SK-N-SH treated with all-trans-retinoic acid at 6 μM for 48 hours (cell line): ENCODE measurements around the gene RASSF1.

Experiments used
- ATAC-seq: fragments of 200-7000 bp; cut with Tn5 transposase; 3 replicates; pipeline ENCODE4 v1.9.1; 2020; ENCODE audit warnings: mild to moderate bottlenecking, moderate library complexity
- BACH2 ChIP-seq: fragments of 250-450 bp; sonication (Bioruptor Pico); IDR thresholded peaks from 2 replicates; pipeline ENCODE4 v1.9.0; 2021; ENCODE audit warnings: mild to moderate bottlenecking, borderline replicate concordance
- CSDC2 ChIP-seq: fragments of 250-450 bp; sonication (Bioruptor Pico); IDR thresholded peaks from 2 replicates; pipeline ENCODE4 v1.5.0; 2020; ENCODE audit warnings: mild to moderate bottlenecking, moderate library complexity
- CSRNP3 ChIP-seq: fragments of 250-450 bp; sonication (Bioruptor Pico); IDR thresholded peaks from 2 replicates; pipeline ENCODE4 v1.5.1; 2021; ENCODE audit warnings: mild to moderate bottlenecking, moderate library complexity
- ISL1 ChIP-seq: fragments of 250-450 bp; sonication (Bioruptor Pico); IDR thresholded peaks from 2 replicates; pipeline ENCODE4 v2.1.2; 2022; ENCODE audit warnings: mild to moderate bottlenecking, moderate library complexity
- OSR1 ChIP-seq: fragments of 250-450 bp; sonication (Bioruptor Pico); IDR thresholded peaks from 2 replicates; pipeline ENCODE4 v1.8.0; 2022; ENCODE audit warnings: moderate library complexity, mild to moderate bottlenecking, inconsistent platforms
- POU6F1 ChIP-seq: fragments of 250-450 bp; sonication (Bioruptor Pico); IDR thresholded peaks from 2 replicates; pipeline ENCODE4 v1.8.0; 2021; ENCODE audit warnings: low read depth, mild to moderate bottlenecking, moderate library complexity, borderline replicate concordance
- PPARA ChIP-seq: fragments of 250-450 bp; sonication (Bioruptor Pico); IDR thresholded peaks from 2 replicates; pipeline ENCODE4 v1.5.0; 2020; ENCODE audit warnings: mild to moderate bottlenecking, borderline replicate concordance
- ZFP3 ChIP-seq: fragments of 250-450 bp; sonication (Bioruptor Pico); IDR thresholded peaks from 2 replicates; pipeline ENCODE4 v1.5.0; 2020; ENCODE audit warnings: mild to moderate bottlenecking, moderate library complexity
- ZFP30 ChIP-seq: fragments of 450-650 bp; formaldehyde crosslinking; IDR thresholded peaks from 2 replicates; pipeline ENCODE4 v1.5.0; 2022; ENCODE audit warnings: mild to moderate bottlenecking, moderate library complexity
- ZNF565 ChIP-seq: fragments of 450-650 bp; formaldehyde crosslinking; conservative IDR thresholded peaks from 2 replicates; pipeline ENCODE4 v1.5.0; 2020; ENCODE audit warnings: low read depth, mild to moderate bottlenecking, moderate library complexity
- ZNF70 ChIP-seq: fragments of 450-650 bp; formaldehyde crosslinking; IDR thresholded peaks from 2 replicates; pipeline ENCODE4 v1.5.0; 2020; ENCODE audit warnings: mild to moderate bottlenecking, moderate library complexity
- ZNF8 ChIP-seq: fragments of 450-650 bp; formaldehyde crosslinking; IDR thresholded peaks from 2 replicates; pipeline ENCODE4 v1.5.0; 2020; ENCODE audit warnings: mild to moderate bottlenecking, moderate library complexity
- TF ChIP-seq, protein P1 (sequence below): fragments of 250-450 bp; sonication (Bioruptor Pico); IDR thresholded peaks from 2 replicates; pipeline ENCODE4 v1.5.1; 2020; ENCODE audit warnings: low read depth, mild to moderate bottlenecking, moderate library complexity
- TF ChIP-seq, protein P2 (sequence below): fragments of 250-450 bp; sonication (Bioruptor Pico); IDR thresholded peaks from 2 replicates; pipeline ENCODE4 v1.5.0; 2020; ENCODE audit warnings: mild to moderate bottlenecking, moderate library complexity

RASSF1 gene

GRCh38 chr3:50299638-50299928 is 41.1 kb downstream of the RASSF1 start:
- no peak for ATAC-seq

GRCh38 chr3:50298836-50299637 is 41.6 kb downstream of the RASSF1 start, which contains the start of the genes HYAL3 and NAA80:
Gene HYAL3 (minus strand): TSS chr3:50299405. CDS start chr3:50295602, 3,803 bp downstream.
Gene NAA80 (minus strand): TSS chr3:50299405. CDS start chr3:50297463, 1,942 bp downstream.
- no peak for TF ChIP-seq ZNF565 (CRISPR knock-in tag)
- peak; percentile 93 for TF ChIP-seq ZNF8 (CRISPR knock-in tag)
- TF ChIP-seq ZFP3 (CRISPR knock-in tag) = 0 out of 2 replicates have a peak, but pooled peaks have one; percentile 26
- TF ChIP-seq, all 23 proteins: peak for 2
- ATAC-seq = peak; percentile 90

More at GRCh38 chr3:50299638-50299928, 41.1 kb downstream of the RASSF1 start:
- TF ChIP-seq POU6F1 = no peak
- TF ChIP-seq CSRNP3 = no peak
- TF ChIP-seq ZNF70 = no peak
- TF ChIP-seq ZNF565 (CRISPR knock-in tag) = no peak
- TF ChIP-seq, protein P1, sequence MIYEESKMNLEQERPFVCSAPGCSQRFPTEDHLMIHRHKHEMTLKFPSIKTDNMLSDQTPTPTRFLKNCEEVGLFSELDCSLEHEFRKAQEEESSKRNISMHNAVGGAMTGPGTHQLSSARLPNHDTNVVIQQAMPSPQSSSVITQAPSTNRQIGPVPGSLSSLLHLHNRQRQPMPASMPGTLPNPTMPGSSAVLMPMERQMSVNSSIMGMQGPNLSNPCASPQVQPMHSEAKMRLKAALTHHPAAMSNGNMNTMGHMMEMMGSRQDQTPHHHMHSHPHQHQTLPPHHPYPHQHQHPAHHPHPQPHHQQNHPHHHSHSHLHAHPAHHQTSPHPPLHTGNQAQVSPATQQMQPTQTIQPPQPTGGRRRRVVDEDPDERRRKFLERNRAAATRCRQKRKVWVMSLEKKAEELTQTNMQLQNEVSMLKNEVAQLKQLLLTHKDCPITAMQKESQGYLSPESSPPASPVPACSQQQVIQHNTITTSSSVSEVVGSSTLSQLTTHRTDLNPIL (CRISPR knock-in tag) = no peak
- no peak for TF ChIP-seq ZFP30 (CRISPR knock-in tag)
- TF ChIP-seq PPARA (CRISPR knock-in tag) = no peak
- TF ChIP-seq BACH2 (CRISPR knock-in tag) = no peak
- TF ChIP-seq CSDC2 (CRISPR knock-in tag) = no peak
- TF ChIP-seq, protein P2, sequence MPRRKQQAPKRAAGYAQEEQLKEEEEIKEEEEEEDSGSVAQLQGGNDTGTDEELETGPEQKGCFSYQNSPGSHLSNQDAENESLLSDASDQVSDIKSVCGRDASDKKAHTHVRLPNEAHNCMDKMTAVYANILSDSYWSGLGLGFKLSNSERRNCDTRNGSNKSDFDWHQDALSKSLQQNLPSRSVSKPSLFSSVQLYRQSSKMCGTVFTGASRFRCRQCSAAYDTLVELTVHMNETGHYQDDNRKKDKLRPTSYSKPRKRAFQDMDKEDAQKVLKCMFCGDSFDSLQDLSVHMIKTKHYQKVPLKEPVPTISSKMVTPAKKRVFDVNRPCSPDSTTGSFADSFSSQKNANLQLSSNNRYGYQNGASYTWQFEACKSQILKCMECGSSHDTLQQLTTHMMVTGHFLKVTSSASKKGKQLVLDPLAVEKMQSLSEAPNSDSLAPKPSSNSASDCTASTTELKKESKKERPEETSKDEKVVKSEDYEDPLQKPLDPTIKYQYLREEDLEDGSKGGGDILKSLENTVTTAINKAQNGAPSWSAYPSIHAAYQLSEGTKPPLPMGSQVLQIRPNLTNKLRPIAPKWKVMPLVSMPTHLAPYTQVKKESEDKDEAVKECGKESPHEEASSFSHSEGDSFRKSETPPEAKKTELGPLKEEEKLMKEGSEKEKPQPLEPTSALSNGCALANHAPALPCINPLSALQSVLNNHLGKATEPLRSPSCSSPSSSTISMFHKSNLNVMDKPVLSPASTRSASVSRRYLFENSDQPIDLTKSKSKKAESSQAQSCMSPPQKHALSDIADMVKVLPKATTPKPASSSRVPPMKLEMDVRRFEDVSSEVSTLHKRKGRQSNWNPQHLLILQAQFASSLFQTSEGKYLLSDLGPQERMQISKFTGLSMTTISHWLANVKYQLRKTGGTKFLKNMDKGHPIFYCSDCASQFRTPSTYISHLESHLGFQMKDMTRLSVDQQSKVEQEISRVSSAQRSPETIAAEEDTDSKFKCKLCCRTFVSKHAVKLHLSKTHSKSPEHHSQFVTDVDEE (CRISPR knock-in tag) = no peak
- no peak for TF ChIP-seq ZFP3 (CRISPR knock-in tag)
- no peak for TF ChIP-seq OSR1

GRCh38 chr3:50297896-50298725 is 42.5 kb downstream of the RASSF1 start:
- no peak for TF ChIP-seq ZFP30 (CRISPR knock-in tag)
- ATAC-seq = no peak

- no peak for TF ChIP-seq ISL1 (CRISPR knock-in tag)
- TF ChIP-seq, protein P2 (CRISPR knock-in tag) = no peak
- ATAC-seq = no peak
These were observed 43.3 kb downstream of the RASSF1 start for GRCh38 chr3:50297384-50297775.
